Measurements from ENCODE around the gene KRT7. TPM values are rescaled to one million over a fixed set of nuclear protein-coding genes. Genes with fewer than 3 reads are reported as not detected.

The KRT7 gene
- total RNA-seq, 1 donor from 2014 or later = 153 TPM

- H3K4me3 ChIP-seq = no peak overlapping the region
- H3K27me3 ChIP-seq = no peaks in the 10 kb centered on the region
- H3K36me3 ChIP-seq = no peaks in the 10 kb centered on the region
- no peaks in the 10 kb centered on the region for H3K4me1 ChIP-seq
- no peak for TF ChIP-seq CTCF (IDR thresholded peaks at IDR 0.05)
- DNase-seq (ENCODE audit: low spot score in 2 of 2) = no peak
- no peak overlapping the region for H3K27ac ChIP-seq
- H3K9me3 ChIP-seq = no peaks in the 10 kb centered on the region
- intact Hi-C loops (cut with DNase I) = no loop called here
These were observed 38.1 kb downstream of the KRT7 start for GRCh38 chr12:52271158-52271557.

GRCh38 chr12:52274521-52275120 lies 41.6 kb downstream of the KRT7 start, which contains the start of gene KRT86:
Gene KRT86, plus strand, starts transcription at chr12:52274645. Its CDS starts 27,272 bp downstream, at chr12:52301917.
- Histone ChIP-seq H3K4me3 (no peak within 1 kb of the TSS), H3K9me3 (no peaks in the 10 kb centered on the region), H3K36me3 (no peaks in the 10 kb centered on the region), H3K27me3 (no peaks in the 10 kb centered on the region), H3K4me1 (peaks cover 2 to 13% of the 10 kb centered on the region in 2 donors), H3K27ac (no peak within 1 kb of the TSS)
- no peak for TF ChIP-seq CTCF (IDR thresholded peaks at IDR 0.05)
- peak in 1 of 2 donors; percentile 48 for DNase-seq (ENCODE audit: low spot score in 2 of 2)
- intact Hi-C loops (cut with DNase I) = no loop called here

- intact Hi-C loops (cut with DNase I) = no loop called here
- H3K4me1 ChIP-seq = peaks cover 7 to 20% of the 10 kb centered on the region in 2 donors
- H3K36me3 ChIP-seq = no peaks in the 10 kb centered on the region
- H3K27ac ChIP-seq = no peak overlapping the region
- H3K4me3 ChIP-seq = no peak overlapping the region
- no peak for DNase-seq (ENCODE audit: low spot score in 2 of 2)
- no peaks in the 10 kb centered on the region for H3K9me3 ChIP-seq
- no peak for TF ChIP-seq CTCF (IDR thresholded peaks at IDR 0.05)
- no peaks in the 10 kb centered on the region for H3K27me3 ChIP-seq
These were observed 42.6 kb downstream of the KRT7 start for GRCh38 chr12:52275686-52276085.

- Histone ChIP-seq H3K36me3 (no peaks in the 10 kb centered on the region), H3K27ac (no peak overlapping the region), H3K9me3 (no peaks in the 10 kb centered on the region), H3K4me1 (peaks cover 7 to 28% of the 10 kb centered on the region in 2 donors), H3K27me3 (no peaks in the 10 kb centered on the region), H3K4me3 (no peak overlapping the region)
- peak in 1 of 2 donors; percentile 52 for DNase-seq (ENCODE audit: low spot score in 2 of 2)
- intact Hi-C loops (cut with DNase I) = loop anchor here (2.0 kb wide), 3 partner anchors 29 to 121 kb away; no protein-coding TSS in a partner anchor
- TF ChIP-seq CTCF (IDR thresholded peaks at IDR 0.05) = no peak
These were observed 44.6 kb downstream of the KRT7 start for GRCh38 chr12:52277486-52278245.

- Histone ChIP-seq H3K9me3 (no peaks in the 10 kb centered on the region), H3K4me1 (peaks cover 7 to 28% of the 10 kb centered on the region in 2 donors), H3K4me3 (peak overlapping the region in 1 of 2 donors; percentile 48), H3K27me3 (no peaks in the 10 kb centered on the region), H3K36me3 (no peaks in the 10 kb centered on the region), H3K27ac (peak overlapping the region; percentile 81 to 94)
- peak in 1 of 2 donors; percentile 87 for DNase-seq (ENCODE audit: low spot score in 2 of 2)
- intact Hi-C loops (cut with DNase I) = loop anchor here (2.0 kb wide), 3 partner anchors 30 to 122 kb away; no protein-coding TSS in a partner anchor
- TF ChIP-seq CTCF (IDR thresholded peaks at IDR 0.05) = peak; percentile 95 to 100 (median 99)
These were observed 45.8 kb downstream of the KRT7 start for GRCh38 chr12:52278575-52279421.

All from ascending aorta (tissue), 2 donors.